SJSA1 (cell line): ENCODE results near the gene PLEKHG2. TPM values are rescaled to one million over a fixed set of nuclear protein-coding genes. Genes with fewer than 3 reads are reported as not detected.

Experiments
- DNase-seq, 2 experiments: peaks; one replicate each; pipeline ENCODE4 v3.0.0-alpha.2; 2015 to 2020; ENCODE audit warnings: low spot score in 2 of 2, low read depth in 1 of 2
- H3K27ac ChIP-seq: fragments of 250-450 bp; sonication (Bioruptor Pico); 2 replicates; pipeline ENCODE4 v1.5.1; 2020; ENCODE audit warnings: mild to moderate bottlenecking, moderate library complexity
- H3K27me3 ChIP-seq: fragments of 250-450 bp; sonication (Bioruptor Pico); replicated peaks from 2 replicates; pipeline ENCODE4 v1.5.1; 2020; ENCODE audit warnings: mild to moderate bottlenecking, moderate library complexity
- H3K36me3 ChIP-seq: fragments of 250-450 bp; sonication (Bioruptor Pico); 2 replicates; pipeline ENCODE4 v1.5.1; 2020; ENCODE audit warnings: mild to moderate bottlenecking
- H3K4me1 ChIP-seq: fragments of 250-450 bp; sonication (Bioruptor Pico); replicated peaks from 2 replicates; pipeline ENCODE4 v1.6.1; 2021; ENCODE audit warnings: mild to moderate bottlenecking
- H3K4me3 ChIP-seq: fragments of 250-450 bp; sonication (Bioruptor Pico); 2 replicates; pipeline ENCODE4 v1.5.1; 2020; ENCODE audit warnings: mild to moderate bottlenecking
- H3K9me3 ChIP-seq: fragments of 250-450 bp; sonication (Bioruptor Pico); replicated peaks from 2 replicates; pipeline ENCODE4 v1.5.1; 2020; ENCODE audit warnings: mild to moderate bottlenecking
- total RNA-seq: library from RNA; depleted of rRNA; stranded (reverse); fragments of >200 nt; shearing (Covaris generic); gene quantifications from 2 replicates; pipeline ENCODE4 v1.2.3, GENCODE V29; 2014

Gene PLEKHG2
- total RNA-seq, 1 experiment from 2014 or later = 17.9 TPM

- Histone ChIP-seq H3K9me3 (no peaks in the 10 kb centered on the region), H3K36me3 (peaks cover 18% of the 10 kb centered on the region), H3K4me1 (peaks cover 62% of the 10 kb centered on the region), H3K4me3 (peak within 1 kb of the TSS; percentile 81), H3K27ac (peak within 1 kb of the TSS; percentile 62), H3K27me3 (no peaks in the 10 kb centered on the region)
- peak; percentile 76 to 82 for DNase-seq
Observed at GRCh38 chr19:39406656-39407409, 5.6 kb upstream of the PLEKHG2 start, which contains the start of gene ZFP36. ZFP36 (plus strand) TSS chr19:39406847; CDS start chr19:39406905, 58 bp downstream.

DNA sequence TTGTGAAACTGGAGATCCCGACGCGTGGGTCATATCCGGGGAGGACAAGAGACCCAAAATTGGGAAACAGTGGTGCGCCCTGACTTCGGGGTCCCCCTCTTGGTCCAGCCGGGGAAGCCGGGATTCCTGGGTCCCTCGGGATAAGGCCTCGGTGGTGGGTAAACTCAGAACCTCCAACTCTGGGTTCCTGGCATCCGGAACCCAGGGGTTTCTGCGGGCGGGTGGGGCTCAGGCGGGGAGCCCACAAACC lies 5.1 kb upstream of the PLEKHG2 start:
- Histone ChIP-seq H3K27me3 (no peaks in the 10 kb centered on the region), H3K4me3 (peak overlapping the region; percentile 81), H3K4me1 (peaks cover 57% of the 10 kb centered on the region), H3K27ac (peak overlapping the region; percentile 62), H3K36me3 (peaks cover 18% of the 10 kb centered on the region), H3K9me3 (no peaks in the 10 kb centered on the region)
- DNase-seq = no peak

DNA sequence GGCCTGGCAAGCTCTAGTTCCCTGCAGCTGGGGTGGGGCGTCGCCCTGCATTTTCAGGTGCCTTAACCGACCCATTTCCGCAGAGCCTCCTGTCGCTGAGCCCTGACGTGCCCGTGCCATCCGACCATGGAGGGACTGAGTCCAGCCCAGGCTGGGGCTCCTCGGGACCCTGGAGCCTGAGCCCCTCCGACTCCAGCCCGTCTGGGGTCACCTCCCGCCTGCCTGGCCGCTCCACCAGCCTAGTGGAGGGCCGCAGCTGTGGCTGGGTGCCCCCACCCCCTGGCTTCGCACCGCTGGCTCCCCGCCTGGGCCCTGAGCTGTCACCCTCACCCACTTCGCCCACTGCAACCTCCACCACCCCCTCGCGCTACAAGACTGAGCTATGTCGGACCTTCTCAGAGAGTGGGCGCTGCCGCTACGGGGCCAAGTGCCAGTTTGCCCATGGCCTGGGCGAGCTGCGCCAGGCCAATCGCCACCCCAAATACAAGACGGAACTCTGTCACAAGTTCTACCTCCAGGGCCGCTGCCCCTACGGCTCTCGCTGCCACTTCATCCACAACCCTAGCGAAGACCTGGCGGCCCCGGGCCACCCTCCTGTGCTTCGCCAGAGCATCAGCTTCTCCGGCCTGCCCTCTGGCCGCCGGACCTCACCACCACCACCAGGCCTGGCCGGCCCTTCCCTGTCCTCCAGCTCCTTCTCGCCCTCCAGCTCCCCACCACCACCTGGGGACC lies 4.6 kb upstream of the PLEKHG2 start:
- no peak overlapping the region for H3K27ac ChIP-seq
- H3K4me1 ChIP-seq = peaks cover 52% of the 10 kb centered on the region
- no peaks in the 10 kb centered on the region for H3K9me3 ChIP-seq
- DNase-seq = peak in 1 of 2 experiments; percentile 46
- H3K36me3 ChIP-seq = peaks cover 21% of the 10 kb centered on the region
- peak overlapping the region; percentile 81 for H3K4me3 ChIP-seq
- no peaks in the 10 kb centered on the region for H3K27me3 ChIP-seq

DNA sequence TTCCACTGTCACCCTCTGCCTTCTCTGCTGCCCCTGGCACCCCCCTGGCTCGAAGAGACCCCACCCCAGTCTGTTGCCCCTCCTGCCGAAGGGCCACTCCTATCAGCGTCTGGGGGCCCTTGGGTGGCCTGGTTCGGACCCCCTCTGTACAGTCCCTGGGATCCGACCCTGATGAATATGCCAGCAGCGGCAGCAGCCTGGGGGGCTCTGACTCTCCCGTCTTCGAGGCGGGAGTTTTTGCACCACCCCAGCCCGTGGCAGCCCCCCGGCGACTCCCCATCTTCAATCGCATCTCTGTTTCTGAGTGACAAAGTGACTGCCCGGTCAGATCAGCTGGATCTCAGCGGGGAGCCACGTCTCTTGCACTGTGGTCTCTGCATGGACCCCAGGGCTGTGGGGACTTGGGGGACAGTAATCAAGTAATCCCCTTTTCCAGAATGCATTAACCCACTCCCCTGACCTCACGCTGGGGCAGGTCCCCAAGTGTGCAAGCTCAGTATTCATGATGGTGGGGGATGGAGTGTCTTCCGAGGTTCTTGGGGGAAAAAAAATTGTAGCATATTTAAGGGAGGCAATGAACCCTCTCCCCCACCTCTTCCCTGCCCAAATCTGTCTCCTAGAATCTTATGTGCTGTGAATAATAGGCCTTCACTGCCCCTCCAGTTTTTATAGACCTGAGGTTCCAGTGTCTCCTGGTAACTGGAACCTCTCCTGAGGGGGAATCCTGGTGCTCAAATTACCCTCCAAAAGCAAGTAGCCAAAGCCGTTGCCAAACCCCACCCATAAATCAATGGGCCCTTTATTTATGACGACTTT lies 3.9 kb upstream of the PLEKHG2 start:
- H3K27me3 ChIP-seq = no peaks in the 10 kb centered on the region
- peaks cover 24% of the 10 kb centered on the region for H3K36me3 ChIP-seq
- H3K4me1 ChIP-seq = peaks cover 45% of the 10 kb centered on the region
- DNase-seq = no peak
- H3K9me3 ChIP-seq = no peaks in the 10 kb centered on the region
- H3K4me3 ChIP-seq = peak overlapping the region; percentile 81; the same call in 1 of the 2 replicates
- H3K27ac ChIP-seq = no peak overlapping the region; the same call in 1 of the 2 replicates

DNA sequence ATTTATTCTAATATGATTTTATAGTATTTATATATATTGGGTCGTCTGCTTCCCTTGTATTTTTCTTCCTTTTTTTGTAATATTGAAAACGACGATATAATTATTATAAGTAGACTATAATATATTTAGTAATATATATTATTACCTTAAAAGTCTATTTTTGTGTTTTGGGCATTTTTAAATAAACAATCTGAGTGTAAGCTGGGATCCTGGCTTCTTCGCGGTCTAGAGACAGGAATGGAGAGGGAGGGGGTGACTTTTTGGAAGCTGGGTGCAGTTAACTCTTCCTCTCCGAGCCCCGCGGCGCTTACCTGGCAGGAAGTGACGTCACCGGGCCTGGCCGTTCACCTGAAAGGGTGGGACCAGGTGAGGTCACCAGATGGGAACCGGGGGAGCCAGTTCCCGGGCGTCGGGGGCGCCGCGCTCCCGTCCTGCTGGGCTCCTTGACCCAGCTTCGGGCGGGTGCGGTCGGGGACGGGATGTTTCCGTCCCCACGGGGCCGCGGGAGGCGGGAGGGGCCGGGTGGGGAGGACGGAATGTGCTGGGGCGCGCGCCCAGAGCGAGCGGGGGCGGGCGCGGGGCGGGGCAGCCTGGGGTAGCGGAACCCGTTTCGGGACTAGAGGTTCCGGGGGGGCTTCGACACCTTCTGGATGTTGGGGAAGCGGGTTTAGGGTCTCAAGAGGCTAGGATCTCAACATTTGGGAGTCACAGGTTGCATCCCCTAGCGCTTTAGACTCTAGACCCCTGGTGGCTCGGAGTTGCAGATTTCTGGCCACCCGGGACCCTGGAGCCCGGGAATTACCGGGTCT lies 3.1 kb upstream of the PLEKHG2 start:
- H3K4me1 ChIP-seq = peaks cover 45% of the 10 kb centered on the region
- H3K27ac ChIP-seq = peak overlapping the region; percentile 91
- H3K36me3 ChIP-seq = peaks cover 30% of the 10 kb centered on the region
- peak overlapping the region; percentile 49 for H3K4me3 ChIP-seq
- H3K9me3 ChIP-seq = no peaks in the 10 kb centered on the region
- DNase-seq = peak; percentile 54 to 73
- no peaks in the 10 kb centered on the region for H3K27me3 ChIP-seq

- peaks cover 53% of the 10 kb centered on the region for H3K4me1 ChIP-seq
Observed at GRCh38 chr19:39410017-39410830, 2.2 kb upstream of the PLEKHG2 start.

GRCh38 chr19:39410831-39411080 lies 1.7 kb upstream of the PLEKHG2 start:
- no peak overlapping the region for H3K4me3 ChIP-seq
- H3K27ac ChIP-seq = no peak overlapping the region
- no peaks in the 10 kb centered on the region for H3K27me3 ChIP-seq
- H3K9me3 ChIP-seq = no peaks in the 10 kb centered on the region
- H3K36me3 ChIP-seq = peaks cover 44% of the 10 kb centered on the region
- no peak for DNase-seq
- peaks cover 53% of the 10 kb centered on the region for H3K4me1 ChIP-seq

More at GRCh38 chr19:39410017-39410830, 2.2 kb upstream of the PLEKHG2 start:
- Histone ChIP-seq H3K4me3 (peak overlapping the region; percentile 49), H3K27me3 (no peaks in the 10 kb centered on the region), H3K9me3 (no peaks in the 10 kb centered on the region), H3K27ac (peak overlapping the region; percentile 91), H3K36me3 (peaks cover 38% of the 10 kb centered on the region)
- DNase-seq = peak in 1 of 2 experiments; percentile 67

GRCh38 chr19:39411081-39411831 lies 1.2 kb upstream of the PLEKHG2 start:
- Histone ChIP-seq H3K36me3 (peaks cover 49% of the 10 kb centered on the region), H3K27ac (no peak overlapping the region), H3K4me1 (peaks cover 52% of the 10 kb centered on the region), H3K9me3 (no peaks in the 10 kb centered on the region), H3K4me3 (no peak overlapping the region), H3K27me3 (no peaks in the 10 kb centered on the region)
- no peak for DNase-seq

DNA sequence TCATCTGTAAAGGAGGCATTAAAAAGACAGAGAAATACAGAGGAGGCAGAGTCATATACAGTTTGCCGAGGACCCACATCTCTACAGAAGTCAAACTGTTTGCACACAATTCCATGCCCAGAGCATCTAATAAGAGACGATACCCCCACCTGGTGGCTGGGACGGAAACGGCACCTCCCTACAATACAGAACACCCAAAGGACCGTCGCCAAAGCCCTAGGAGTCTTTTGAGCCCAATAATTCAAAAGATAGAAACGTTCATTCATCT lies 703 bp upstream of the PLEKHG2 start:
- Histone ChIP-seq H3K4me3 (peak overlapping the region; percentile 9), H3K36me3 (peaks cover 53% of the 10 kb centered on the region), H3K4me1 (peaks cover 50% of the 10 kb centered on the region), H3K27ac (no peak overlapping the region), H3K9me3 (no peaks in the 10 kb centered on the region), H3K27me3 (no peaks in the 10 kb centered on the region)
- DNase-seq = peak in 1 of 2 experiments; percentile 93

GRCh38 chr19:39412867-39413271 lies 400 bp downstream of the PLEKHG2 start:
- Histone ChIP-seq H3K9me3 (no peaks in the 10 kb centered on the region), H3K4me3 (peak overlapping the region; percentile 68), H3K36me3 (peaks cover 55% of the 10 kb centered on the region), H3K27me3 (no peaks in the 10 kb centered on the region), H3K4me1 (peaks cover 48% of the 10 kb centered on the region), H3K27ac (peak overlapping the region; percentile 80)
- peak in 1 of 2 experiments; percentile 70 for DNase-seq

- H3K36me3 ChIP-seq = peaks cover 55% of the 10 kb centered on the region
- H3K27me3 ChIP-seq = no peaks in the 10 kb centered on the region
- H3K4me1 ChIP-seq = peaks cover 42% of the 10 kb centered on the region
- peak overlapping the region; percentile 80 for H3K27ac ChIP-seq
- DNase-seq = peak; percentile 40 to 79
- H3K9me3 ChIP-seq = no peaks in the 10 kb centered on the region
- peak overlapping the region; percentile 68 for H3K4me3 ChIP-seq
Observed at GRCh38 chr19:39413272-39413910, 922 bp downstream of the PLEKHG2 start.
